Measurements from ENCODE around the gene TMEM8B. TPM values are rescaled to one million over a fixed set of nuclear protein-coding genes. Genes with fewer than 3 reads are reported as not detected.

TMEM8B gene
- total RNA-seq, 4 donors from 2014 or later = 4.1 to 10.4 (median 5.4) TPM

GRCh38 chr9:35841645-35841900, 12.5 kb downstream of the TMEM8B start:
- no peak for TF ChIP-seq CTCF (IDR thresholded peaks at IDR 0.05; ENCODE audit: low read depth)

GRCh38 chr9:35842020-35842745, 13.2 kb downstream of the TMEM8B start:
- TF ChIP-seq CTCF (IDR thresholded peaks at IDR 0.05; ENCODE audit: low read depth) = no peak

GRCh38 chr9:35842795-35843194, 13.8 kb downstream of the TMEM8B start:
- no peak for TF ChIP-seq CTCF (IDR thresholded peaks at IDR 0.05; ENCODE audit: low read depth)

- no peak for TF ChIP-seq CTCF (IDR thresholded peaks at IDR 0.05; ENCODE audit: low read depth)
These were observed 15.7 kb downstream of the TMEM8B start for GRCh38 chr9:35844628-35845270.

GRCh38 chr9:35845824-35846771, 17.1 kb downstream of the TMEM8B start:
- no peak for TF ChIP-seq CTCF (IDR thresholded peaks at IDR 0.05; ENCODE audit: low read depth)

- no peak for TF ChIP-seq CTCF (IDR thresholded peaks at IDR 0.05; ENCODE audit: low read depth)
These were observed 19.0 kb downstream of the TMEM8B start for GRCh38 chr9:35847792-35848572.
